Measurements from ENCODE around the gene TRIP13. TPM values are rescaled to one million over a fixed set of nuclear protein-coding genes. Genes with fewer than 3 reads are reported as not detected.
"Not testable (repeated sequence)": the region's sequence is repeated elsewhere in the genome, so short reads cannot be mapped to it uniquely, and the experiment has no call there.

TRIP13 gene
- total RNA-seq, 4 donors from 2014 or later = 0.53 to 3.0 (median 1.6) TPM

DNA sequence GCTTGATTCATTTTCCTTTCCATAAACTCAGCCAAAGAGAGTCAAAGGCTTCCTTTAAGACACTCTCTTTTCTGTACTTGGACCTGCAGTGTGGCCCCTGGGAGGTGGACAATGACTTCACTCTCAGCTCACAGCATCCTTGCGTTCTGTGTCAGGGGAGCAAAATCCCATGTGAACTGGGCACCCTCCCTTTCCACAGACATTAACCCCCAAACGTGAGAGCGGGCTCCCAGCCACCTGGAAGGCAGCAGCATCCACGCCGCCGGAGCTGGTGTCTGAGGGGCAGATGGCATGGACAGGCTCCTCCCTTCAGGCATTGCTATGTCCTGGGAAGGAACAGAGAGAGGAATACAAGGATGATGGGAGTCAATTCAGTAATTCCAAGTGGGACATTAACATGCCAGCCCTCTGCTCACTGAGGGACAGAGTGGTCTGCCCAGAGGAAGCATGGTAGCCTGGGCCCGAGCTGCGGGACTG lies 39.5 kb downstream of the TRIP13 start:
- intact Hi-C loops (cut with DNase I; ENCODE audit: low total_unique reads) = loop anchor here (10.0 kb wide), 1 partner anchor 213 kb away; no protein-coding TSS in a partner anchor
- TF ChIP-seq POLR2A (IDR thresholded peaks at IDR 0.05) = no peak
- TF ChIP-seq, protein P1, sequence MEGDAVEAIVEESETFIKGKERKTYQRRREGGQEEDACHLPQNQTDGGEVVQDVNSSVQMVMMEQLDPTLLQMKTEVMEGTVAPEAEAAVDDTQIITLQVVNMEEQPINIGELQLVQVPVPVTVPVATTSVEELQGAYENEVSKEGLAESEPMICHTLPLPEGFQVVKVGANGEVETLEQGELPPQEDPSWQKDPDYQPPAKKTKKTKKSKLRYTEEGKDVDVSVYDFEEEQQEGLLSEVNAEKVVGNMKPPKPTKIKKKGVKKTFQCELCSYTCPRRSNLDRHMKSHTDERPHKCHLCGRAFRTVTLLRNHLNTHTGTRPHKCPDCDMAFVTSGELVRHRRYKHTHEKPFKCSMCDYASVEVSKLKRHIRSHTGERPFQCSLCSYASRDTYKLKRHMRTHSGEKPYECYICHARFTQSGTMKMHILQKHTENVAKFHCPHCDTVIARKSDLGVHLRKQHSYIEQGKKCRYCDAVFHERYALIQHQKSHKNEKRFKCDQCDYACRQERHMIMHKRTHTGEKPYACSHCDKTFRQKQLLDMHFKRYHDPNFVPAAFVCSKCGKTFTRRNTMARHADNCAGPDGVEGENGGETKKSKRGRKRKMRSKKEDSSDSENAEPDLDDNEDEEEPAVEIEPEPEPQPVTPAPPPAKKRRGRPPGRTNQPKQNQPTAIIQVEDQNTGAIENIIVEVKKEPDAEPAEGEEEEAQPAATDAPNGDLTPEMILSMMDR (IDR thresholded peaks at IDR 0.05) = no peak
- peak in 1 of 2 donors; percentile 68 for DNase-seq (ENCODE audit: low spot score in 2 of 2)
- 87 to 89% methylated on average over 8 of the region's 8 CpGs for WGBS, 2 donors
- no peak overlapping the region for H3K4me3 ChIP-seq (ENCODE audit: low read depth, poor library complexity, severe bottlenecking)

DNA sequence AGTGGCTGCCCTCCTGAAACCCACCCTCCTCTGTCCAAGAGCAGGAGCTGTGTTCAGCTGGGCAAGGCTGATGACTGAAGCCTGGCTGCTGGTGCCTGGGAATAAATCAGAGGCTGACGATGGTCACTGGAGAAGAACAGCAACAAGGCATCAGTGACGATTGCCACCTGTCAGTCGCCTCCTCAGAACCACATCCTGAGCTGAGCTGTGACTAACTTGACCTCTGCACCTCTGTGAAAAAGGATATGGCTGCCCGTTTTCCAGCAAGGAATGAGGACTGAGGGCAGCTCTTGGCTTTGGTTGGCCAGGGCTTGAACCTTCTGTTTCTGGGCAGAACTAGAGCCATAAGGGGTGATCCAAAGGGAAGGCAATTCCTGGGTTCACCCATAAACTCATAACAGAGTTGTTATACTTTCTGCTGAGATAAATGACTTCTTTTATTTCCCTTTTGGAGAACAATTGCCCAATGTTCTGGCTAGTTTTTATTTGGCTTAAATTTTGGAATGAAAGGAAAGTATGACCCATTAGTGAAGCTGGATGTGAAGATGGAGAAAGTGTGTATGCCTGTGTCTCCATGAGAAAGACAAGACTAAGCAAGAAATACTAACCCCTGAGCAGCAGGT lies 40.1 kb downstream of the TRIP13 start:
- intact Hi-C loops (cut with DNase I; ENCODE audit: low total_unique reads) = loop anchor here (10.0 kb wide), 1 partner anchor 212 kb away; no protein-coding TSS in a partner anchor
- WGBS, 2 donors = 43 to 75% methylated on average over 4 of the region's 4 CpGs
- TF ChIP-seq, protein P1 (IDR thresholded peaks at IDR 0.05) = no peak
- no peak for TF ChIP-seq POLR2A (IDR thresholded peaks at IDR 0.05)
- H3K4me3 ChIP-seq (ENCODE audit: low read depth, poor library complexity, severe bottlenecking) = no peak overlapping the region
- DNase-seq (ENCODE audit: low spot score in 2 of 2) = peak in 1 of 2 donors; percentile 49

DNA sequence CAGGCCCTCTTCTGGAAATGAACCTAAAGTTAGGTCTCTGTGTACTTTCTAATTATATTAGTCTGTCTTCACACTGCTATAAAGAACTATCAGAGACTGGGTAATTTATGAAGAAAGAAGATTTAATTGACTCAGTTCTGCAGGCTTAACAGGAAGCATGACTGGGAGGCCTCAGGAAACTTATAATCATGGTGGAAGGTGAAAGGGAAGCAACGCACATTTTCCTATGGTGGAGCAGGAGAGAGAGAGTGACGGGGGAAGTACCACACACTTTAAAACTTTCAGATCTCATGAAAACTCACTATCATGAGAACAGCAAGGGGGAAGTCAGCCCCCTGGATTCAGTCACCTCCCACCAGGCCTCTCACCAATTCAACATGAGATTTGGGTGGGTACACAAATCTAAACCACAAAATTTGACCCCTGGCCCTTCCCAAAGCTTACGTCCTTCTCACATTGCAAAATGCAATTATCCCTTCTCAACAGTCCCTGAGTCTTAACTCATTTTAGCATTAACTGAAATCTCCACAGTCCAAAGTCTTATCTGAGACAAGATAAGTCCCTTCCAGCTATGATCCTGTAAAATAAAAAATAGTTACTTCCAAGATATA lies 40.7 kb downstream of the TRIP13 start:
- TF ChIP-seq, protein P1 (IDR thresholded peaks at IDR 0.05) = no peak
- no peak for TF ChIP-seq POLR2A (IDR thresholded peaks at IDR 0.05)
- no peak overlapping the region for H3K4me3 ChIP-seq (ENCODE audit: low read depth, poor library complexity, severe bottlenecking)
- intact Hi-C loops (cut with DNase I; ENCODE audit: low total_unique reads) = loop anchor here (10.0 kb wide), 1 partner anchor 211 kb away; no protein-coding TSS in a partner anchor
- DNase-seq (ENCODE audit: low spot score in 2 of 2) = no peak
- WGBS, 2 donors = 89 to 92% methylated on average over 3 of the region's 3 CpGs

- not testable (repeated sequence) for H3K4me3 ChIP-seq (ENCODE audit: low read depth, poor library complexity, severe bottlenecking)
- intact Hi-C loops (cut with DNase I; ENCODE audit: low total_unique reads) = loop anchor here (10.0 kb wide), 1 partner anchor 211 kb away; no protein-coding TSS in a partner anchor
- DNase-seq (ENCODE audit: low spot score in 2 of 2) = peak in 1 of 2 donors; percentile 58
Observed at GRCh38 chr5:933951-934350, 41.3 kb downstream of the TRIP13 start.

DNA sequence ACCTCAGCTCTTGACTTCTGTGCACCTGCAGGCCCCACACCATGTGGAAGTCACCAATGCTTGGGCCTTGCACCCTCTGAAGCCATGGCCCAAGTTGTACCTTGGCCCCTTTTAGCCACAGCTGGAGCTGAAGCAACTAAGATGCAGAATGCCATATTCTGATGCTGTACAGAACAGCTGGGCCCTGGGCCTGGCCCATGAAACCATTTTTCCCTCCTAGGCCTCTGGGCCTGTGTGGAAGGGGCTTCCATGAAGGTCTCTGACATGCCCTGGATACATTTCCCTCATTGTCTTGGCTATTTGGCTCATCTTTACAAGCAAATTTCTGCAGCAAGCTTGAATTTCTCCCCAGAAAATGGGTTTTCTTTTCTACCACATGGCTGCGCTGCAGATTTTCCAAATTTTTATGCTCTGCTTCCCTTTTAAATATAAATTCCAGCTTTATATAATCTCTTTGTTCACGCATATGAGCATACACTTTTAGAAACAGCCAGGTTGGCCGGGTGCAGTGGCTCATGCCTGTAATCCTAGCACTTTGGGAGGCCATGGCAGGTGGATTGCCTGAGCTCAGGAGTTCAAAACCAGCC lies 41.8 kb downstream of the TRIP13 start:
- 80 to 81% methylated on average over 3 of the region's 3 CpGs for WGBS, 2 donors
- DNase-seq (ENCODE audit: low spot score in 2 of 2) = peak in 1 of 2 donors; percentile 42
- intact Hi-C loops (cut with DNase I; ENCODE audit: low total_unique reads) = loop anchor here (10.0 kb wide), 1 partner anchor 210 kb away; no protein-coding TSS in a partner anchor
- H3K4me3 ChIP-seq (ENCODE audit: low read depth, poor library complexity, severe bottlenecking) = not testable (repeated sequence)

GRCh38 chr5:935510-936084 lies 42.9 kb downstream of the TRIP13 start:
- no peak overlapping the region for H3K4me3 ChIP-seq (ENCODE audit: low read depth, poor library complexity, severe bottlenecking)
- intact Hi-C loops (cut with DNase I; ENCODE audit: low total_unique reads) = loop anchor here (10.0 kb wide), 1 partner anchor 209 kb away; no protein-coding TSS in a partner anchor
- peak in 1 of 2 donors; percentile 12 for DNase-seq (ENCODE audit: low spot score in 2 of 2)
- TF ChIP-seq, protein P1 (IDR thresholded peaks at IDR 0.05) = no peak
- TF ChIP-seq POLR2A (IDR thresholded peaks at IDR 0.05) = no peak
- 89 to 90% methylated on average over 5 of the region's 5 CpGs for WGBS, 2 donors

Data from lower leg skin (tissue), 4 donors.